Measurements from ENCODE around the gene SRP54. TPM values are rescaled to one million over a fixed set of nuclear protein-coding genes. Genes with fewer than 3 reads are reported as not detected.
A peak's percentile ranks its signal among the peaks of the same experiment; 100 is the strongest.

The SRP54 gene
- polyA plus RNA-seq, 1 experiment, result 84.2 TPM

- no peaks in the 10 kb centered on the region for H3K9me3 ChIP-seq (ENCODE audit: control insufficient read depth, insufficient read depth, low read length)
- ChIA-PET POLR2A (interaction anchor here (0.5 to 4.0 kb wide), 8 partner anchors 10 to 282 kb away, joined by 3 to 25 read pairs (median 5); partner anchors contain the start of genes BAZ1A, FAM177A1 and PPP2R3C), CTCF (interaction anchor here (0.9 to 2.0 kb wide), 5 partner anchors 19 to 309 kb away, joined by 3 to 7 read pairs (median 4); partner anchors contain the start of gene BAZ1A)
- H3K4me3 ChIP-seq (ENCODE audit: low read depth, low read length), result peak overlapping the region; percentile 73
- peak; percentile 4 for DNase-seq (ENCODE audit: low read depth, low spot score)
- peak; percentile 54 for TF ChIP-seq CTCF (IDR thresholded peaks at IDR 0.05; ENCODE audit: low read depth, low read length)
- H3K27me3 ChIP-seq (ENCODE audit: control insufficient read depth, insufficient read depth, low read length), result no peaks in the 10 kb centered on the region
- H3K27ac ChIP-seq (ENCODE audit: low read depth, low read length), result peak overlapping the region; percentile 100
Measured at GRCh38 chr14:34981743-34982420, 910 bp upstream of the SRP54 start.

- CTCF ChIA-PET, result interaction anchor here (0.9 to 1.6 kb wide), 3 partner anchors 17 to 310 kb away, joined by 3 to 6 read pairs (median 4); no protein-coding TSS in a partner anchor
- no peak for TF ChIP-seq CTCF (IDR thresholded peaks at IDR 0.05; ENCODE audit: low read depth, low read length)
- DNase-seq (ENCODE audit: low read depth, low spot score), result no peak
- H3K27ac ChIP-seq (ENCODE audit: low read depth, low read length), result peak overlapping the region; percentile 100
- no peaks in the 10 kb centered on the region for H3K27me3 ChIP-seq (ENCODE audit: control insufficient read depth, insufficient read depth, low read length)
- no peaks in the 10 kb centered on the region for H3K9me3 ChIP-seq (ENCODE audit: control insufficient read depth, insufficient read depth, low read length)
- peak overlapping the region; percentile 73 for H3K4me3 ChIP-seq (ENCODE audit: low read depth, low read length)
- POLR2A ChIA-PET, result interaction anchor here (0.6 to 4.0 kb wide), 6 partner anchors 10 to 283 kb away, joined by 3 to 25 read pairs (median 4); partner anchors contain the start of gene BAZ1A
Measured at GRCh38 chr14:34983148-34983760, 462 bp downstream of the SRP54 start.

- POLR2A ChIA-PET, result interaction anchor here (0.6 to 4.0 kb wide), 2 partner anchors 19 to 109 kb away, joined by 3 to 25 read pairs; partner anchors contain the start of gene BAZ1A
- H3K27ac ChIP-seq (ENCODE audit: low read depth, low read length), result no peak overlapping the region
- no peak for TF ChIP-seq CTCF (IDR thresholded peaks at IDR 0.05; ENCODE audit: low read depth, low read length)
- H3K9me3 ChIP-seq (ENCODE audit: control insufficient read depth, insufficient read depth, low read length), result no peaks in the 10 kb centered on the region
- CTCF ChIA-PET, result interaction anchor here (1.4 kb wide), 1 partner anchor 311 kb away, joined by 6 read pairs; no protein-coding TSS in a partner anchor
- DNase-seq (ENCODE audit: low read depth, low spot score), result no peak
- peak overlapping the region; percentile 73 for H3K4me3 ChIP-seq (ENCODE audit: low read depth, low read length)
- no peaks in the 10 kb centered on the region for H3K27me3 ChIP-seq (ENCODE audit: control insufficient read depth, insufficient read depth, low read length)
Measured at GRCh38 chr14:34983786-34984185, 994 bp downstream of the SRP54 start.

GRCh38 chr14:34985740-34986139 lies 2.9 kb downstream of the SRP54 start:
- no peak overlapping the region for H3K4me3 ChIP-seq (ENCODE audit: low read depth, low read length)
- no peak for DNase-seq (ENCODE audit: low read depth, low spot score)
- POLR2A ChIA-PET, result no interaction called here
- no peaks in the 10 kb centered on the region for H3K9me3 ChIP-seq (ENCODE audit: control insufficient read depth, insufficient read depth, low read length)
- CTCF ChIA-PET, result interaction anchor here (0.5 kb wide), 1 partner anchor 346 kb away, joined by 3 read pairs; no protein-coding TSS in a partner anchor
- no peak for TF ChIP-seq CTCF (IDR thresholded peaks at IDR 0.05; ENCODE audit: low read depth, low read length)
- no peaks in the 10 kb centered on the region for H3K27me3 ChIP-seq (ENCODE audit: control insufficient read depth, insufficient read depth, low read length)
- H3K27ac ChIP-seq (ENCODE audit: low read depth, low read length), result no peak overlapping the region

- no peak for TF ChIP-seq CTCF (IDR thresholded peaks at IDR 0.05; ENCODE audit: low read depth, low read length)
- ChIA-PET CTCF (no interaction called here), POLR2A (no interaction called here)
- H3K27ac ChIP-seq (ENCODE audit: low read depth, low read length), result no peak overlapping the region
- no peak for DNase-seq (ENCODE audit: low read depth, low spot score)
- no peaks in the 10 kb centered on the region for H3K9me3 ChIP-seq (ENCODE audit: control insufficient read depth, insufficient read depth, low read length)
- H3K4me3 ChIP-seq (ENCODE audit: low read depth, low read length), result no peak overlapping the region
- H3K27me3 ChIP-seq (ENCODE audit: control insufficient read depth, insufficient read depth, low read length), result no peaks in the 10 kb centered on the region
Measured at GRCh38 chr14:34987180-34987579, 4.4 kb downstream of the SRP54 start.
